K562 (cell line): ENCODE results near the gene HBG1. TPM values are rescaled to one million over a fixed set of nuclear protein-coding genes. Genes with fewer than 3 reads are reported as not detected.

ENCODE experiments used
- BACH1 ChIP-seq: fragments of 200-800 bp; sonication (Bioruptor generic); IDR thresholded peaks from 2 replicates; pipeline ENCODE4 v1.6.1; 2016; ENCODE audit warnings: missing genetic modification characterization, missing compliant biosample characterization
- MAZ ChIP-seq, 2 experiments: fragments of 450-650 bp in 1 of 2; sonication (generic) in 1 of 2; formaldehyde crosslinking; IDR thresholded peaks in 1 of 2; conservative IDR thresholded peaks in 1 of 2; 2 replicates each; pipeline versions ENCODE4 v1.4.0 to v1.5.0; 2020; ENCODE audit warnings: mild to moderate bottlenecking in 1 of 2, missing genetic modification reagents in 1 of 2
- MXI1 ChIP-seq: IDR thresholded peaks from 2 replicates; pipeline ENCODE4 v1.6.1; 2011; ENCODE audit warnings: low read depth, mild to moderate bottlenecking, improper control_type of control experiment, low read length
- MYC ChIP-seq, 2 experiments: fragments of 250-450 bp in 1 of 2; sonication (Bioruptor Pico) in 1 of 2; IDR thresholded peaks; 2 replicates each; pipeline versions ENCODE4 v1.5.1 to v1.6.1; 2012 to 2021; ENCODE audit warnings: low read depth in 2 of 2, borderline replicate concordance in 1 of 2, improper control_type of control experiment in 1 of 2, low read length in 1 of 2, mild to moderate bottlenecking in 1 of 2, moderate library complexity in 1 of 2
- PRMT5 ChIP-seq: sonication (generic); formaldehyde crosslinking; IDR thresholded peaks from 2 replicates; pipeline ENCODE4 v1.5.0; 2020; ENCODE audit warnings: missing genetic modification reagents
- YY1 ChIP-seq, 3 experiments: IDR thresholded peaks; 2 replicates each; pipeline ENCODE4 v1.6.1; 2011; ENCODE audit warnings: low read length in 2 of 3, mild to moderate bottlenecking in 2 of 3, moderate library complexity in 2 of 3, borderline replicate concordance in 1 of 3, control low read depth in 1 of 3, low read depth in 1 of 3; ENCODE audit not compliant: insufficient read depth in 3 of 3, insufficient replicate concordance in 2 of 3, control insufficient read depth in 1 of 3, insufficient read length in 1 of 3; ENCODE audit errors: extremely low read depth in 1 of 3
- ZNF695 ChIP-seq: fragments of 450-650 bp; formaldehyde crosslinking; IDR thresholded peaks from 2 replicates; pipeline ENCODE4 v1.4.0; 2020; ENCODE audit warnings: mild to moderate bottlenecking, moderate library complexity
- polyA plus RNA-seq, 8 experiments: library from polyadenylated mRNA; depleted of rRNA in 4 of 8; stranded (reverse) in 5 of 8; unstranded in 3 of 8; fragments of >200 nt; fragmentation: Nextera tagmentation in 2 of 8; fragmentation: Illumina TruSeq in 1 of 8; extraction: Ambion mirVana in 2 of 8; extraction: Trizol in 1 of 8; gene quantifications; 2 replicates each; pipeline versions ENCODE4 v1.2.1 to v1.2.3, GENCODE V29; 2011 to 2014; ENCODE audit warnings: inconsistent platforms in 1 of 8, missing spikeins in 1 of 8
- total RNA-seq, 7 experiments: library from RNA; depleted of rRNA in 6 of 7; stranded (reverse); fragments of >200 nt in 6 of 7; fragmentation: Illumina TruSeq in 2 of 7; extraction: Trizol in 2 of 7; gene quantifications; 2 replicates each; pipeline versions ENCODE4 v1.2.1 to v1.2.3, GENCODE V29; 2011 to 2021; ENCODE audit warnings: low replicate concordance in 1 of 7
- TF ChIP-seq, protein P1 (sequence below): fragments of 450-650 bp; formaldehyde crosslinking; IDR thresholded peaks from 2 replicates; pipeline ENCODE4 v1.4.0; 2022; ENCODE audit warnings: mild to moderate bottlenecking, moderate library complexity
- TF ChIP-seq, protein P2 (sequence below): sonication (generic); formaldehyde crosslinking; IDR thresholded peaks from 2 replicates; pipeline ENCODE4 v1.8.0; 2022; ENCODE audit warnings: missing genetic modification reagents, mild to moderate bottlenecking, moderate library complexity, borderline replicate concordance
- TF ChIP-seq, protein P3 (sequence below): fragments of 450-650 bp; IDR thresholded peaks from 2 replicates; pipeline ENCODE4 v1.6.1; 2016; ENCODE audit warnings: missing biosample characterization, missing genetic modification characterization
- TF ChIP-seq, protein P4 (sequence below): fragments of 200-800 bp; sonication (Bioruptor generic); IDR thresholded peaks from 2 replicates; pipeline ENCODE4 v1.6.1; 2016; ENCODE audit warnings: missing genetic modification characterization, missing compliant biosample characterization

HBG1 gene
- total and polyA plus RNA-seq, 9 of the 15 experiments (the other 6 are each of a cell fraction or from before 2014, with no cell fraction given) = 1,066 to 16,338 (median 4,898) TPM

DNA sequence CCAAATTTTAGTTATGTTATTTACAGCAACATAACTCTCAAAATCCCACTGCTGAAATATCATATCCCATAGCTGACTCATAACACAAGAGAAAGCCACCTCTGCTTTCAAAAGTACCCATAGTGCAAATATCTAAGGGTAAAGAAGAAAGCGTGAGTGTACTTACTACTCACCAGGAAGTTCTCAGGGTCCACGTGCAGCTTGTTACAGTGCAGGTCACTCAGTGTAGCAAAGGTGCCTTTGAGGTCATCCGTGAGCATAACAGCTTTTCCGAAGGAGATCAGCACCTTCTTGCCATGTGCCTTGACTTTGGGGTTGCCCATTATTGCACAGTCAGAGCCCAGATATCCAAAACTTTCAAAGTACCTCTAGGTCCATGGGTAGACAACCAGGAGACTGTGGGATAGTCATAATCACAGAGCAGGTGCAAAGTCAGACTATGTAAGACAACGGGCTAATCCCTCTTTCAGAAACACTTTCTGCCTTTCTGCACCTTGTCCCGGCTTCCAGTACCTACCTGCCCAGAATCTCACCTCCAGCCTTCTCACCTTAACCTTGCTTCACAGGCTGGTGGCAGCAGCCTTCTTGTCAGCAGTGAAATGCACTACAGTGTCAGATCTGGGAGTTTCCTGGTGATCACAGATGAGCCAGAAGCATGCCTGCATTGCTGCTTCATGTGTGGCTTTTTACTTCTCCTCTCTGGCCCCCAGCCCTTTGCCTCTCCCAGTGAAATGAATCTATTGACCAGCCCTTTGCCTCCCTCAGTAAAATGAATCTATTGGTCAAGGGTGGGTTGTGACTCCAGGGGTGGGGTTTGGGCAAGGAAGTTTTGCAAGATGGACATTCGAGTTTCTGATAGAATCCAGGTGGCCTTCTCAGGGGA lies 6.5 kb downstream of the HBG1 start (continued):
- peak in 1 of 3 experiments; percentile 33 for TF ChIP-seq YY1 (IDR thresholded peaks at IDR 0.05; ENCODE audit: borderline replicate concordance in 1 of 3, control insufficient read depth in 1 of 3, extremely low read depth in 1 of 3, insufficient read depth in 3 of 3, insufficient read length in 1 of 3, insufficient replicate concordance in 2 of 3, low read depth in 1 of 3, low read length in 2 of 3)
- peak; percentile 79 for TF ChIP-seq MYC (IDR thresholded peaks at IDR 0.05; ENCODE audit: low read depth, low read length)
- TF ChIP-seq MYC (CRISPR knock-in tag; IDR thresholded peaks at IDR 0.05; ENCODE audit: borderline replicate concordance, low read depth) = no peak
- TF ChIP-seq, protein P1, sequence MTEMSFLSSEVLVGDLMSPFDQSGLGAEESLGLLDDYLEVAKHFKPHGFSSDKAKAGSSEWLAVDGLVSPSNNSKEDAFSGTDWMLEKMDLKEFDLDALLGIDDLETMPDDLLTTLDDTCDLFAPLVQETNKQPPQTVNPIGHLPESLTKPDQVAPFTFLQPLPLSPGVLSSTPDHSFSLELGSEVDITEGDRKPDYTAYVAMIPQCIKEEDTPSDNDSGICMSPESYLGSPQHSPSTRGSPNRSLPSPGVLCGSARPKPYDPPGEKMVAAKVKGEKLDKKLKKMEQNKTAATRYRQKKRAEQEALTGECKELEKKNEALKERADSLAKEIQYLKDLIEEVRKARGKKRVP (CRISPR knock-in tag) = peak; percentile 54; the same call in 1 of the 2 replicates
- TF ChIP-seq MXI1 = peak; percentile 42; the same call in 1 of the 2 replicates
- no peak for TF ChIP-seq ZNF695
- TF ChIP-seq, protein P2, sequence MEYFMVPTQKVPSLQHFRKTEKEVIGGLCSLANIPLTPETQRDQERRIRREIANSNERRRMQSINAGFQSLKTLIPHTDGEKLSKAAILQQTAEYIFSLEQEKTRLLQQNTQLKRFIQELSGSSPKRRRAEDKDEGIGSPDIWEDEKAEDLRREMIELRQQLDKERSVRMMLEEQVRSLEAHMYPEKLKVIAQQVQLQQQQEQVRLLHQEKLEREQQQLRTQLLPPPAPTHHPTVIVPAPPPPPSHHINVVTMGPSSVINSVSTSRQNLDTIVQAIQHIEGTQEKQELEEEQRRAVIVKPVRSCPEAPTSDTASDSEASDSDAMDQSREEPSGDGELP = peak; percentile 9
- TF ChIP-seq, protein P3, sequence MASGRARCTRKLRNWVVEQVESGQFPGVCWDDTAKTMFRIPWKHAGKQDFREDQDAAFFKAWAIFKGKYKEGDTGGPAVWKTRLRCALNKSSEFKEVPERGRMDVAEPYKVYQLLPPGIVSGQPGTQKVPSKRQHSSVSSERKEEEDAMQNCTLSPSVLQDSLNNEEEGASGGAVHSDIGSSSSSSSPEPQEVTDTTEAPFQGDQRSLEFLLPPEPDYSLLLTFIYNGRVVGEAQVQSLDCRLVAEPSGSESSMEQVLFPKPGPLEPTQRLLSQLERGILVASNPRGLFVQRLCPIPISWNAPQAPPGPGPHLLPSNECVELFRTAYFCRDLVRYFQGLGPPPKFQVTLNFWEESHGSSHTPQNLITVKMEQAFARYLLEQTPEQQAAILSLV = no peak
- TF ChIP-seq, protein P4, sequence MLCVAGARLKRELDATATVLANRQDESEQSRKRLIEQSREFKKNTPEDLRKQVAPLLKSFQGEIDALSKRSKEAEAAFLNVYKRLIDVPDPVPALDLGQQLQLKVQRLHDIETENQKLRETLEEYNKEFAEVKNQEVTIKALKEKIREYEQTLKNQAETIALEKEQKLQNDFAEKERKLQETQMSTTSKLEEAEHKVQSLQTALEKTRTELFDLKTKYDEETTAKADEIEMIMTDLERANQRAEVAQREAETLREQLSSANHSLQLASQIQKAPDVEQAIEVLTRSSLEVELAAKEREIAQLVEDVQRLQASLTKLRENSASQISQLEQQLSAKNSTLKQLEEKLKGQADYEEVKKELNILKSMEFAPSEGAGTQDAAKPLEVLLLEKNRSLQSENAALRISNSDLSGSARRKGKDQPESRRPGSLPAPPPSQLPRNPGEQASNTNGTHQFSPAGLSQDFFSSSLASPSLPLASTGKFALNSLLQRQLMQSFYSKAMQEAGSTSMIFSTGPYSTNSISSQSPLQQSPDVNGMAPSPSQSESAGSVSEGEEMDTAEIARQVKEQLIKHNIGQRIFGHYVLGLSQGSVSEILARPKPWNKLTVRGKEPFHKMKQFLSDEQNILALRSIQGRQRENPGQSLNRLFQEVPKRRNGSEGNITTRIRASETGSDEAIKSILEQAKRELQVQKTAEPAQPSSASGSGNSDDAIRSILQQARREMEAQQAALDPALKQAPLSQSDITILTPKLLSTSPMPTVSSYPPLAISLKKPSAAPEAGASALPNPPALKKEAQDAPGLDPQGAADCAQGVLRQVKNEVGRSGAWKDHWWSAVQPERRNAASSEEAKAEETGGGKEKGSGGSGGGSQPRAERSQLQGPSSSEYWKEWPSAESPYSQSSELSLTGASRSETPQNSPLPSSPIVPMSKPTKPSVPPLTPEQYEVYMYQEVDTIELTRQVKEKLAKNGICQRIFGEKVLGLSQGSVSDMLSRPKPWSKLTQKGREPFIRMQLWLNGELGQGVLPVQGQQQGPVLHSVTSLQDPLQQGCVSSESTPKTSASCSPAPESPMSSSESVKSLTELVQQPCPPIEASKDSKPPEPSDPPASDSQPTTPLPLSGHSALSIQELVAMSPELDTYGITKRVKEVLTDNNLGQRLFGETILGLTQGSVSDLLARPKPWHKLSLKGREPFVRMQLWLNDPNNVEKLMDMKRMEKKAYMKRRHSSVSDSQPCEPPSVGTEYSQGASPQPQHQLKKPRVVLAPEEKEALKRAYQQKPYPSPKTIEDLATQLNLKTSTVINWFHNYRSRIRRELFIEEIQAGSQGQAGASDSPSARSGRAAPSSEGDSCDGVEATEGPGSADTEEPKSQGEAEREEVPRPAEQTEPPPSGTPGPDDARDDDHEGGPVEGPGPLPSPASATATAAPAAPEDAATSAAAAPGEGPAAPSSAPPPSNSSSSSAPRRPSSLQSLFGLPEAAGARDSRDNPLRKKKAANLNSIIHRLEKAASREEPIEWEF (CRISPR knock-in tag) = no peak
- TF ChIP-seq MAZ (CRISPR knock-in tag; conservative IDR thresholded peaks at IDR 0.05 in 1 of 2, IDR thresholded peaks at IDR 0.05 in 1 of 2) = peak in 1 of 2 experiments; percentile 32; a peak in 1 of 4 replicates
- 0 out of 2 replicates have a peak, but pooled peaks have one; percentile 32 for TF ChIP-seq BACH1 (tag)
- no peak for TF ChIP-seq PRMT5 (CRISPR knock-in tag)
